Stimulated activated naive CD8-positive, alpha-beta T cell treated with anti-CD3 and anti-CD28 coated beads, Interleukin-15, Interleukin-2, amounts not matched to agents 100 U/mL and 50 U/mL, for 24 hours (primary cell): Measurements from ENCODE around the gene DNAJC15.
"Not testable (repeated sequence)": the region's sequence is repeated elsewhere in the genome, so short reads cannot be mapped to it uniquely, and the experiment has no call there.

Source experiments
- ATAC-seq: fragments of 150-1000 bp; cut with Tn5 transposase; one replicate; pipeline ENCODE4 v1.10.0; 2021
- DNase-seq: peaks from one replicate; pipeline ENCODE4 v3.0.0; 2021

DNAJC15 gene

GRCh38 chr13:43005460-43006236 is 17.7 kb upstream of the DNAJC15 start:
- ATAC-seq, result no peak

GRCh38 chr13:43006893-43007631 is 16.3 kb upstream of the DNAJC15 start:
- ATAC-seq (no peak), DNase-seq (no peak)

More at GRCh38 chr13:43005460-43006236, 17.7 kb upstream of the DNAJC15 start:
- DNase-seq, result no peak

- ATAC-seq, result no peak
These were observed 14.8 kb upstream of the DNAJC15 start for GRCh38 chr13:43008596-43008995.

GRCh38 chr13:43009506-43009905 is 13.9 kb upstream of the DNAJC15 start:
- DNase-seq (no peak), ATAC-seq (no peak)

More at GRCh38 chr13:43008596-43008995, 14.8 kb upstream of the DNAJC15 start:
- no peak for DNase-seq

- ATAC-seq, result no peak
These were observed 9.2 kb upstream of the DNAJC15 start for GRCh38 chr13:43014162-43014561.

GRCh38 chr13:43016226-43016625 is 7.2 kb upstream of the DNAJC15 start:
- ATAC-seq, result no peak
- DNase-seq, result no peak

More at GRCh38 chr13:43014162-43014561, 9.2 kb upstream of the DNAJC15 start:
- no peak for DNase-seq

- ATAC-seq (no peak), DNase-seq (no peak)
These were observed 3.6 kb upstream of the DNAJC15 start for GRCh38 chr13:43019811-43020210.

- ATAC-seq, result no peak
- DNase-seq, result no peak
These were observed 2.6 kb upstream of the DNAJC15 start for GRCh38 chr13:43020794-43021193.

- DNase-seq (no peak), ATAC-seq (no peak)
These were observed 1.3 kb upstream of the DNAJC15 start for GRCh38 chr13:43021926-43022670.

- no peak for DNase-seq
- ATAC-seq, result no peak
These were observed 475 bp upstream of the DNAJC15 start for GRCh38 chr13:43022934-43023288.

GRCh38 chr13:43026262-43026661 is 2.9 kb downstream of the DNAJC15 start:
- ATAC-seq (no peak), DNase-seq (no peak)

- ATAC-seq, result no peak
- no peak for DNase-seq
These were observed 7.2 kb downstream of the DNAJC15 start for GRCh38 chr13:43030548-43030947.

- no peak for DNase-seq
- ATAC-seq, result no peak
These were observed 8.5 kb downstream of the DNAJC15 start for GRCh38 chr13:43031881-43032280.

- DNase-seq, result no peak
- peak; percentile 14 for ATAC-seq
These were observed 9.7 kb downstream of the DNAJC15 start for GRCh38 chr13:43033038-43033437.

GRCh38 chr13:43036351-43037250 is 13.2 kb downstream of the DNAJC15 start:
- no peak for DNase-seq
- ATAC-seq, result no peak

GRCh38 chr13:43039966-43040365 is 16.6 kb downstream of the DNAJC15 start:
- no peak for ATAC-seq
- DNase-seq, result no peak

- ATAC-seq, DNase-seq: not testable (repeated sequence)
These were observed 17.4 kb downstream of the DNAJC15 start for GRCh38 chr13:43040581-43041368.

- ATAC-seq, result no peak
- DNase-seq, result no peak
These were observed 18.1 kb downstream of the DNAJC15 start for GRCh38 chr13:43041369-43041921.

- DNase-seq, result no peak
- peak; percentile 87 for ATAC-seq
These were observed 19.1 kb downstream of the DNAJC15 start for GRCh38 chr13:43042410-43042921.

- no peak for DNase-seq
- no peak for ATAC-seq
These were observed 21.4 kb downstream of the DNAJC15 start for GRCh38 chr13:43044720-43045301.
